Smooth muscle cell (in vitro differentiated cells): ENCODE results near the gene KLHDC4. TPM values are rescaled to one million over a fixed set of nuclear protein-coding genes. Genes with fewer than 3 reads are reported as not detected.
A peak's percentile ranks its signal among the peaks of the same experiment; 100 is the strongest.
"Not testable (repeated sequence)": the region's sequence is repeated elsewhere in the genome, so short reads cannot be mapped to it uniquely, and the experiment has no call there.

ENCODE experiments used
- DNase-seq: peaks from one replicate; lab custom pipeline; 2025; ENCODE audit not compliant: unreplicated experiment; lab: John Stamatoyannopoulos, UW
- H2AFZ ChIP-seq: fragments of 200-600 bp; sonication (generic); 2 replicates; pipeline ENCODE4 v1.6.0; 2016; ENCODE audit warnings: antibody characterized with exemption, low read depth, mild to moderate bottlenecking
- H3F3A ChIP-seq: fragments of 200-600 bp; sonication (generic); 2 replicates; pipeline ENCODE4 v1.6.0; 2017; ENCODE audit warnings: antibody characterized with exemption, low read depth
- H3K27ac ChIP-seq: fragments of 200-600 bp; sonication (generic); 2 replicates; pipeline ENCODE4 v1.5.1; 2016; ENCODE audit warnings: low read depth, mild to moderate bottlenecking
- H3K27me3 ChIP-seq: fragments of 200-600 bp; sonication (generic); 2 replicates; pipeline ENCODE4 v1.6.1; 2016; ENCODE audit warnings: low read depth, mild to moderate bottlenecking
- H3K36me3 ChIP-seq: fragments of 200-600 bp; sonication (generic); 2 replicates; pipeline ENCODE4 v1.5.1; 2016; ENCODE audit warnings: low read depth
- H3K4me1 ChIP-seq: fragments of 200-600 bp; sonication (generic); 2 replicates; pipeline ENCODE4 v1.5.1; 2016; ENCODE audit warnings: low read depth
- H3K4me2 ChIP-seq: fragments of 200-600 bp; sonication (generic); 2 replicates; pipeline ENCODE4 v1.6.0; 2016; ENCODE audit warnings: mild to moderate bottlenecking
- H3K4me3 ChIP-seq: fragments of 200-600 bp; sonication (generic); 2 replicates; pipeline ENCODE4 v1.5.1; 2016; ENCODE audit warnings: mild to moderate bottlenecking
- H3K79me2 ChIP-seq: fragments of 200-600 bp; sonication (generic); 2 replicates; pipeline ENCODE4 v1.6.0; 2016; ENCODE audit warnings: low read depth, mild to moderate bottlenecking
- H3K9ac ChIP-seq: fragments of 200-600 bp; sonication (generic); 2 replicates; pipeline ENCODE4 v1.6.0; 2016; ENCODE audit warnings: low read depth
- H3K9me3 ChIP-seq: fragments of 200-600 bp; sonication (generic); replicated peaks from 2 replicates; pipeline ENCODE4 v1.5.1; 2016; ENCODE audit warnings: low read depth
- H4K20me1 ChIP-seq: fragments of 200-600 bp; sonication (generic); 2 replicates; pipeline ENCODE4 v1.6.0; 2016; ENCODE audit warnings: low read depth
- CTCF ChIP-seq: fragments of 200-600 bp; sonication (generic); IDR thresholded peaks from 2 replicates; pipeline ENCODE4 v1.5.1; 2017; ENCODE audit warnings: borderline replicate concordance, mild to moderate bottlenecking, antibody characterized with exemption; ENCODE audit not compliant: insufficient read depth, poor library complexity, severe bottlenecking
- WGBS: methylation state at CpG from one replicate; pipeline ENCODE4 v1.1.7; 2016; ENCODE audit warnings: low lambda C conversion rate; 5-methylcytosine and 5-hydroxymethylcytosine counted together
- polyA plus RNA-seq: library from polyadenylated mRNA; unstranded; fragments of >200 nt; fragmentation: Nextera tagmentation; extraction: Ambion mirVana; gene quantifications from 2 replicates; pipeline ENCODE4 v1.2.1, GENCODE V29; 2016
- total RNA-seq: library from RNA; depleted of rRNA; stranded (reverse); fragments of >200 nt; gene quantifications from 2 replicates; pipeline ENCODE4 v1.2.3, GENCODE V29; 2014

Gene KLHDC4
- total and polyA plus RNA-seq, 2 experiments from 2014 or later, result 6.0 to 6.7 TPM

GRCh38 chr16:87684106-87684677 lies 81.6 kb downstream of the KLHDC4 start:
- WGBS, result 92% methylated on average over 21 of the region's 24 CpGs

GRCh38 chr16:87682852-87683399 lies 82.9 kb downstream of the KLHDC4 start:
- Histone ChIP-seq H3K4me3 (no peak overlapping the region), H3K4me1 (no peaks in the 10 kb centered on the region), H3F3A (no peaks in the 10 kb centered on the region), H4K20me1 (no peaks in the 10 kb centered on the region), H3K36me3 (no peaks in the 10 kb centered on the region), H2AFZ (no peak overlapping the region), H3K4me2 (no peak overlapping the region), H3K9me3 (no peaks in the 10 kb centered on the region), H3K9ac (no peak overlapping the region), H3K79me2 (no peaks in the 10 kb centered on the region), H3K27ac (no peak overlapping the region), H3K27me3 (no peaks in the 10 kb centered on the region)
- no peak for TF ChIP-seq CTCF
- WGBS, result 95% methylated on average over 18 of the region's 18 CpGs
- DNase-seq, result no peak

More at GRCh38 chr16:87684106-87684677, 81.6 kb downstream of the KLHDC4 start:
- H3K27me3 ChIP-seq, result no peaks in the 10 kb centered on the region
- H4K20me1 ChIP-seq, result no peaks in the 10 kb centered on the region
- no peak overlapping the region for H3K4me2 ChIP-seq
- H3K4me3 ChIP-seq, result no peak overlapping the region
- no peaks in the 10 kb centered on the region for H3K36me3 ChIP-seq
- H3F3A ChIP-seq, result no peaks in the 10 kb centered on the region
- no peaks in the 10 kb centered on the region for H3K4me1 ChIP-seq
- no peaks in the 10 kb centered on the region for H3K9me3 ChIP-seq
- H3K79me2 ChIP-seq, result no peaks in the 10 kb centered on the region
- no peak for TF ChIP-seq CTCF
- H3K27ac ChIP-seq, result no peak overlapping the region
- no peak overlapping the region for H3K9ac ChIP-seq
- no peak overlapping the region for H2AFZ ChIP-seq
- DNase-seq, result no peak

GRCh38 chr16:87681981-87682570 lies 83.7 kb downstream of the KLHDC4 start:
- Histone ChIP-seq H3K36me3 (no peaks in the 10 kb centered on the region), H3F3A (no peaks in the 10 kb centered on the region), H3K9me3 (no peaks in the 10 kb centered on the region), H3K79me2 (no peaks in the 10 kb centered on the region), H3K9ac (no peak overlapping the region), H3K27ac (no peak overlapping the region), H3K4me3 (no peak overlapping the region), H3K4me2 (no peak overlapping the region), H3K4me1 (no peaks in the 10 kb centered on the region), H3K27me3 (no peaks in the 10 kb centered on the region), H4K20me1 (no peaks in the 10 kb centered on the region), H2AFZ (no peak overlapping the region)
- no peak for DNase-seq
- 58% methylated on average over 9 of the region's 9 CpGs for WGBS
- peak; percentile 20 for TF ChIP-seq CTCF

- H3K9me3 ChIP-seq, H3K4me3 ChIP-seq, H3K79me2 ChIP-seq, H3K27ac ChIP-seq, H3K9ac ChIP-seq, H3K4me1 ChIP-seq, H3K36me3 ChIP-seq, DNase-seq, H2AFZ ChIP-seq, H3K27me3 ChIP-seq, H4K20me1 ChIP-seq, H3K4me2 ChIP-seq, H3F3A ChIP-seq: not testable (repeated sequence)
- WGBS, result 99% methylated on average over 38 of the region's 60 CpGs
These were observed 84.7 kb downstream of the KLHDC4 start for GRCh38 chr16:87681051-87681602.
